Urinary bladder (tissue), 4 donors: ENCODE data around the gene IFRD2. TPM values are rescaled to one million over a fixed set of nuclear protein-coding genes. Genes with fewer than 3 reads are reported as not detected.

Source experiments
- DNase-seq: peaks from one replicate; pipeline ENCODE4 v3.0.0-alpha.2; 2015; ENCODE audit errors: extremely low spot score
- H3K27ac ChIP-seq: one replicate; pipeline ENCODE4 v1.5.1; 2013; ENCODE audit warnings: low read depth, mild to moderate bottlenecking, moderate library complexity
- H3K36me3 ChIP-seq: one replicate; pipeline ENCODE4 v1.6.1; 2013; ENCODE audit warnings: mild to moderate bottlenecking, moderate library complexity; ENCODE audit not compliant: insufficient read depth
- H3K4me1 ChIP-seq: one replicate; pipeline ENCODE4 v1.6.1; 2013; ENCODE audit warnings: mild to moderate bottlenecking, moderate library complexity; ENCODE audit not compliant: insufficient read depth
- H3K4me3 ChIP-seq: one replicate; pipeline ENCODE4 v1.5.1; 2013; ENCODE audit warnings: low read depth, low read length
- WGBS: extraction: QIAGEN DNeasy Blood & Tissue Kit; methylation state at CpG from one replicate; pipeline ENCODE4 v1.1.7; 2013; 5-methylcytosine and 5-hydroxymethylcytosine counted together
- polyA plus RNA-seq: library from polyadenylated mRNA; stranded (reverse); fragments of 200-250 nt; gene quantifications from one replicate; pipeline ENCODE4 v1.2.3, GENCODE V29; 2013
- total RNA-seq: library from RNA; depleted of rRNA; stranded (reverse); fragments of >200 nt; gene quantifications from one replicate; pipeline ENCODE4 v1.2.3, GENCODE V29; 2014
- donor health status: healthy with polysubstance abuse.
- donor health status: healthy.

The IFRD2 gene
- total and polyA plus RNA-seq, 2 donors, result 19.5 to 52.9 TPM

- Histone ChIP-seq H3K36me3 (peaks cover 3% of the 10 kb centered on the region), H3K27ac (no peak overlapping the region), H3K4me3 (no peak overlapping the region), H3K4me1 (peaks cover 3% of the 10 kb centered on the region)
- DNase-seq, result no peak
- WGBS, result 90% methylated on average over 10 of the region's 10 CpGs
Observed at GRCh38 chr3:50330330-50330729, 38.1 kb upstream of the IFRD2 start.

GRCh38 chr3:50327943-50328691 is 35.9 kb upstream of the IFRD2 start, which contains the start of gene TUSC2:
TUSC2 (minus strand) TSS chr3:50328223; CDS start chr3:50328099, 124 bp downstream.
- WGBS, result 2% methylated on average over 55 of the region's 55 CpGs
- Histone ChIP-seq H3K27ac (no peak within 1 kb of the TSS), H3K36me3 (peaks cover 3% of the 10 kb centered on the region), H3K4me3 (peak within 1 kb of the TSS; percentile 91), H3K4me1 (peaks cover 3% of the 10 kb centered on the region)
- peak; percentile 94 for DNase-seq

GRCh38 chr3:50327129-50327528 is 34.9 kb upstream of the IFRD2 start:
- no peak for DNase-seq
- Histone ChIP-seq H3K36me3 (peaks cover 3% of the 10 kb centered on the region), H3K4me1 (peaks cover 3% of the 10 kb centered on the region), H3K27ac (no peak overlapping the region), H3K4me3 (peak overlapping the region; percentile 91)
- WGBS, result 71% methylated on average over 4 of the region's 4 CpGs

GRCh38 chr3:50326182-50326541 is 33.9 kb upstream of the IFRD2 start:
- Histone ChIP-seq H3K4me3 (no peak overlapping the region), H3K36me3 (peaks cover 3% of the 10 kb centered on the region), H3K27ac (no peak overlapping the region), H3K4me1 (peaks cover 3% of the 10 kb centered on the region)
- WGBS, result 91% methylated on average over 8 of the region's 8 CpGs
- no peak for DNase-seq

GRCh38 chr3:50325497-50326181 is 33.4 kb upstream of the IFRD2 start:
- DNase-seq, result no peak
- H3K4me1 ChIP-seq, result peaks cover 3% of the 10 kb centered on the region

GRCh38 chr3:50325113-50325480 is 32.9 kb upstream of the IFRD2 start:
- WGBS, result 92% methylated on average over 2 of the region's 2 CpGs
- no peak overlapping the region for H3K4me3 ChIP-seq
- H3K36me3 ChIP-seq, result no peaks in the 10 kb centered on the region
- no peak for DNase-seq
- no peak overlapping the region for H3K27ac ChIP-seq
- peaks cover 3% of the 10 kb centered on the region for H3K4me1 ChIP-seq

More at GRCh38 chr3:50325497-50326181, 33.4 kb upstream of the IFRD2 start:
- no peak overlapping the region for H3K4me3 ChIP-seq
- peaks cover 2% of the 10 kb centered on the region for H3K36me3 ChIP-seq
- 88% methylated on average over 11 of the region's 11 CpGs for WGBS
- no peak overlapping the region for H3K27ac ChIP-seq

- 48% methylated on average over 4 of the region's 4 CpGs for WGBS
- H3K4me1 ChIP-seq, result peaks cover 3% of the 10 kb centered on the region
- H3K36me3 ChIP-seq, result no peaks in the 10 kb centered on the region
- H3K27ac ChIP-seq, result no peak overlapping the region
- DNase-seq, result no peak
- H3K4me3 ChIP-seq, result no peak overlapping the region
Observed at GRCh38 chr3:50324351-50325112, 32.3 kb upstream of the IFRD2 start.

GRCh38 chr3:50323614-50324199 is 31.5 kb upstream of the IFRD2 start:
- no peak overlapping the region for H3K27ac ChIP-seq
- peaks cover 3% of the 10 kb centered on the region for H3K4me1 ChIP-seq
- 72% methylated on average over 5 of the region's 5 CpGs for WGBS
- H3K36me3 ChIP-seq, result no peaks in the 10 kb centered on the region
- no peak overlapping the region for H3K4me3 ChIP-seq
- DNase-seq, result no peak

GRCh38 chr3:50323092-50323600 is 30.9 kb upstream of the IFRD2 start:
- Histone ChIP-seq H3K36me3 (no peaks in the 10 kb centered on the region), H3K4me3 (no peak overlapping the region), H3K27ac (no peak overlapping the region), H3K4me1 (peaks cover 3% of the 10 kb centered on the region)
- DNase-seq, result no peak
- WGBS, result 43% methylated on average over 4 of the region's 4 CpGs

- peaks cover 3% of the 10 kb centered on the region for H3K4me1 ChIP-seq
- peak within 1 kb of the TSS; percentile 58 for H3K4me3 ChIP-seq
- peak within 1 kb of the TSS; percentile 90 for H3K27ac ChIP-seq
- DNase-seq, result no peak
- H3K36me3 ChIP-seq, result no peaks in the 10 kb centered on the region
- 32% methylated on average over 31 of the region's 31 CpGs for WGBS
Observed at GRCh38 chr3:50322386-50323091, 30.3 kb upstream of the IFRD2 start, which contains the start of gene HYAL2. HYAL2 (minus strand) TSS chr3:50322745; CDS start chr3:50320489, 2,256 bp downstream.

GRCh38 chr3:50322115-50322385 is 29.8 kb upstream of the IFRD2 start:
- Histone ChIP-seq H3K36me3 (no peaks in the 10 kb centered on the region), H3K4me3 (peak overlapping the region; percentile 58), H3K4me1 (no peaks in the 10 kb centered on the region), H3K27ac (peak overlapping the region; percentile 0)
- DNase-seq, result no peak
- 10% methylated on average over 14 of the region's 14 CpGs for WGBS

GRCh38 chr3:50321336-50322114 is 29.3 kb upstream of the IFRD2 start:
- Histone ChIP-seq H3K4me3 (peak overlapping the region; percentile 58), H3K27ac (peak overlapping the region; percentile 90), H3K4me1 (no peaks in the 10 kb centered on the region), H3K36me3 (no peaks in the 10 kb centered on the region)
- 1% methylated on average over 58 of the region's 59 CpGs for WGBS
- DNase-seq, result peak; percentile 80
